ENCODE results near the gene NFXL1. TPM values are rescaled to one million over a fixed set of nuclear protein-coding genes. Genes with fewer than 3 reads are reported as not detected.

NFXL1 gene
- total RNA-seq, 4 donors from 2014 or later = 7.8 to 12.8 (median 9.3) TPM

DNA sequence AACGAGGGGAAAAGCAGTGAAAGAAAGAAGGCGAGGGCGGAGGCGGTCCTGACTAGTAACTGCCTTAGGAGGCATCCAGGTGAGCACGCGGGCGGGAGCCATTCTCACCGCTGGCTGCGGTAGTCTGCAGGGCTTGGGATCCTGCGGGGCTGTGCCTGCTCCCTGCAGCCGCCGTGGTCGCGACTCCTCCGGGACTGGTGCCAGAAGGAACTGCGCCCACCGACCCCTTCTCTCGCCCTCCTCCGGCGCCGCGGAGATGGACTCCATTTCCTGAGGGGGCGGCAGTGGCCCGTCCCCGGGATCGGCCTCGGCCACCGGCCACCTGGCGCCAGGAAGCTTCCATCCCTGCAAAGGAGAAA is 543 bp downstream of the NFXL1 start:
- Histone ChIP-seq H3K4me1 (peaks cover 0 to 33% (median 4%) of the 10 kb centered on the region in 3 donors), H3K9me3 (no peaks in the 10 kb centered on the region), H3K27ac (peak overlapping the region; percentile 6 to 86 (median 83)), H3K27me3 (no peaks in the 10 kb centered on the region), H3K36me3 (peaks cover 0 to 24% of the 10 kb centered on the region in 2 donors), H3K4me3 (peak overlapping the region; percentile 70 to 83)
- 0% methylated on average over 7 to 9 of the region's 29 CpGs for WGBS, 2 donors (ENCODE audit: low coverage in 1 of 2)
- no peak for TF ChIP-seq EP300 (IDR thresholded peaks at IDR 0.05)
- peak in 1 of 4 experiments; percentile 11 for TF ChIP-seq CTCF (IDR thresholded peaks at IDR 0.05)
- TF ChIP-seq POLR2A (IDR thresholded peaks at IDR 0.05) = no peak
- TF ChIP-seq POLR2AphosphoS5 (IDR thresholded peaks at IDR 0.05) = no peak
- ATAC-seq = peak; percentile 3

GRCh38 chr4:47913330-47913729 is 1.1 kb downstream of the NFXL1 start:
- Histone ChIP-seq H3K4me1 (peaks cover 0 to 33% (median 4%) of the 10 kb centered on the region in 3 donors), H3K36me3 (peaks cover 0 to 29% of the 10 kb centered on the region in 2 donors), H3K27me3 (no peaks in the 10 kb centered on the region), H3K4me3 (peak overlapping the region; percentile 70 to 83), H3K9me3 (no peaks in the 10 kb centered on the region), H3K27ac (peak overlapping the region in 1 of 4 donors; percentile 86)
- no peak for TF ChIP-seq CTCF (IDR thresholded peaks at IDR 0.05)
- no peak for TF ChIP-seq POLR2A (IDR thresholded peaks at IDR 0.05)
- TF ChIP-seq POLR2AphosphoS5 (IDR thresholded peaks at IDR 0.05) = no peak
- 15 to 20% methylated on average over 1 to 4 of the region's 4 CpGs for WGBS, 2 donors (ENCODE audit: low coverage in 1 of 2)
- no peak for ATAC-seq

DNA sequence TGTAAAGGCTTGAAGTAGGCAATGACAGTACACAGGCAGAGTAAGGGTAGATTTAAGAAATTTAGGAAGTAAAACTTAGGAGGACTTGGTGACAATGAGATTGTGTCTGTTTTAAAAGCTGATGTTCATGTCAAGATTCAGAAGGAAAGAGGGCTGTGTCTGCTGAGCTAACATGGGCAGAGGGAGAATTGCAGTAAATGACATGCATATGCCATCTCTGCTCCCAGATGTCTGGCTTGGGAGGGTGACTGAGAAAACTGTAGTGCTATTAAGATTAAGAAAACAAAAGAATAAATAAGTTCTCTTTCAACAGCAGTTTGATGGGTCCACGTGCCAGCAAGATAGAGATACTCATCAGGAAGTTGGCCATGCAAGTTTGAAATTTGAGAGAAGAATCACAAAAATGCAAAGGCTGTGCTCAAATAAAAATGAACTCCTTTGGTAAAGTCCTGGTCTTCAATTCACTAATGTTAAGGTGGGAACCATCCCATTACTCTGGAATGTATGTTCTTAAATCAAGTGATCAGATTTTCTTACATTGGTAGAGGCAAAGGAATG is 7.2 kb downstream of the NFXL1 start:
- TF ChIP-seq EP300 (IDR thresholded peaks at IDR 0.05) (no peak), POLR2A (IDR thresholded peaks at IDR 0.05) (no peak), CTCF (IDR thresholded peaks at IDR 0.05) (no peak), POLR2AphosphoS5 (IDR thresholded peaks at IDR 0.05) (no peak)
- Histone ChIP-seq H3K4me1 (peaks cover 0 to 9% (median 0%) of the 10 kb centered on the region in 3 donors), H3K9me3 (no peaks in the 10 kb centered on the region), H3K4me3 (no peak overlapping the region), H3K36me3 (peaks cover 0 to 88% of the 10 kb centered on the region in 2 donors), H3K27ac (no peak overlapping the region), H3K27me3 (no peaks in the 10 kb centered on the region)
- no peak for ATAC-seq
- 0 to 80% methylated on average over 1 of the region's 1 CpG for WGBS, 2 donors (ENCODE audit: low coverage in 1 of 2)

GRCh38 chr4:47899639-47900038 is 14.7 kb downstream of the NFXL1 start:
- no peak overlapping the region for H3K4me3 ChIP-seq
- no peak for ATAC-seq
- no peaks in the 10 kb centered on the region for H3K27me3 ChIP-seq
- no peak overlapping the region for H3K27ac ChIP-seq
- H3K36me3 ChIP-seq = peaks cover 4 to 98% of the 10 kb centered on the region in 2 donors
- TF ChIP-seq POLR2A (IDR thresholded peaks at IDR 0.05) (no peak), POLR2AphosphoS5 (IDR thresholded peaks at IDR 0.05) (no peak), EP300 (IDR thresholded peaks at IDR 0.05) (no peak), CTCF (IDR thresholded peaks at IDR 0.05) (no peak)
- no peaks in the 10 kb centered on the region for H3K9me3 ChIP-seq
- WGBS, 2 donors (ENCODE audit: low coverage in 1 of 2) = 40 to 57% methylated on average over 1 of the region's 1 CpG
- no peaks in the 10 kb centered on the region for H3K4me1 ChIP-seq

DNA sequence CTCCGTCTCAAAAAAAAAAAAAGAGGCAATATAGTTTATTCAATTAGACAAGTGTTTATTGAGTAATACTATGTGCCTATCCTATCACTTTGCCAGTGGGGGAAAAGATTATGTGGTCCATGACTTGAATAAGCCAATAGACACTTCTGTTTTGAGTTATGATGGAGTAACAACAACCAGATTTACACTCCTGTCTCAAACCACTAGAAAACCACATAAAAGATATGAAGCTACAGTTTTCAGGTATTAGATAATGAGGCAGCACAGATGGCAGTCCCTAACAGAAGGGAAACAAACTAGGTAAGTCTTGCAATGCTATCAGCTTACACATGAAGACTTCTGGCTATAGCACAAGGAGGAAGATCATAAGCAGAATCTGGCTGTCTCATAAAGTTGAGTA is 22.5 kb downstream of the NFXL1 start:
- no peaks in the 10 kb centered on the region for H3K9me3 ChIP-seq
- ATAC-seq = no peak
- H3K4me1 ChIP-seq = no peaks in the 10 kb centered on the region
- 89 to 100% methylated on average over 1 of the region's 1 CpG for WGBS, 2 donors (ENCODE audit: low coverage in 1 of 2)
- TF ChIP-seq POLR2AphosphoS5 (IDR thresholded peaks at IDR 0.05) (no peak), EP300 (IDR thresholded peaks at IDR 0.05) (no peak), CTCF (IDR thresholded peaks at IDR 0.05) (no peak), POLR2A (IDR thresholded peaks at IDR 0.05) (no peak)
- peaks cover 0 to 98% of the 10 kb centered on the region in 2 donors for H3K36me3 ChIP-seq
- H3K27me3 ChIP-seq = no peaks in the 10 kb centered on the region
- H3K4me3 ChIP-seq = no peak overlapping the region
- no peak overlapping the region for H3K27ac ChIP-seq

All from gastroesophageal sphincter (tissue), 4 donors.